ENCODE results near the gene SUMO3.

DNA sequence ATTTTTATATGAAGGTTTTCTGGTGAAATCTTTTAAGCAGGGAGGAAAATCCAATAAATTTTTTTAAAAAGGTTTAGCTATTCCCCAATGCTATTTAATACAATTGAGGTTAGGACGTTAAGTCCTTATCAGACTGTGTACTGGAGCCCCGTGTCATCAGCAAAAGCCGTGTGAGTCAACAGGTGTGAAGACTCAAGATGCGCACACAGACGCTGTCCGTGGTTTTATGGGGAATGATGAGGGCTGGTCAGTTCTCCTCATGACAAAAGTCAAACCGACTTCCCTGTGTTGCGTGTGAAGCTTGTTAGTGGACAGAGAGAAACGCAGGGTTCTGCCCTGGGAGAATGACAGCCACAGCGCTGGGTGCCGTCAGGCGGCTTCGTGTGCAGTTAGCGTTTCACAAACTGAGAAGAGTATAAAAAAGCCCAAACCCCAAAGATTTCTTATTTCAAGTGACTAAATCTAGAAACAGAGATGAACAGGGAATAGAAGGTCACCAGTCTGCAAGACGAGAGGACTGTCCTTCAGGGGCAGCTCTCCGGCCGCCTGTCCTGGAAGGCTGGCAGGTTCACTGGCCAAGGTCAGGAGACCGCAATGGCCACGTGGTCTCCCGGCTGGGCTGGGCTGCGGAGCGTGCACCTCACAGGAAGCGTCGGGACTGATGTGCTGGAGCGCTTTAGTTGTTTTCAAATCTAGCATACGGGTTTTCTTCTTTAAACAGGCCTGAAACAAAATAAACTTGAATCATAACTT, 33.2 kb upstream of the SUMO3 start:
- TF ChIP-seq RBBP5 (conservative IDR thresholded peaks at IDR 0.05), result no peak
- TF ChIP-seq, protein P1, sequence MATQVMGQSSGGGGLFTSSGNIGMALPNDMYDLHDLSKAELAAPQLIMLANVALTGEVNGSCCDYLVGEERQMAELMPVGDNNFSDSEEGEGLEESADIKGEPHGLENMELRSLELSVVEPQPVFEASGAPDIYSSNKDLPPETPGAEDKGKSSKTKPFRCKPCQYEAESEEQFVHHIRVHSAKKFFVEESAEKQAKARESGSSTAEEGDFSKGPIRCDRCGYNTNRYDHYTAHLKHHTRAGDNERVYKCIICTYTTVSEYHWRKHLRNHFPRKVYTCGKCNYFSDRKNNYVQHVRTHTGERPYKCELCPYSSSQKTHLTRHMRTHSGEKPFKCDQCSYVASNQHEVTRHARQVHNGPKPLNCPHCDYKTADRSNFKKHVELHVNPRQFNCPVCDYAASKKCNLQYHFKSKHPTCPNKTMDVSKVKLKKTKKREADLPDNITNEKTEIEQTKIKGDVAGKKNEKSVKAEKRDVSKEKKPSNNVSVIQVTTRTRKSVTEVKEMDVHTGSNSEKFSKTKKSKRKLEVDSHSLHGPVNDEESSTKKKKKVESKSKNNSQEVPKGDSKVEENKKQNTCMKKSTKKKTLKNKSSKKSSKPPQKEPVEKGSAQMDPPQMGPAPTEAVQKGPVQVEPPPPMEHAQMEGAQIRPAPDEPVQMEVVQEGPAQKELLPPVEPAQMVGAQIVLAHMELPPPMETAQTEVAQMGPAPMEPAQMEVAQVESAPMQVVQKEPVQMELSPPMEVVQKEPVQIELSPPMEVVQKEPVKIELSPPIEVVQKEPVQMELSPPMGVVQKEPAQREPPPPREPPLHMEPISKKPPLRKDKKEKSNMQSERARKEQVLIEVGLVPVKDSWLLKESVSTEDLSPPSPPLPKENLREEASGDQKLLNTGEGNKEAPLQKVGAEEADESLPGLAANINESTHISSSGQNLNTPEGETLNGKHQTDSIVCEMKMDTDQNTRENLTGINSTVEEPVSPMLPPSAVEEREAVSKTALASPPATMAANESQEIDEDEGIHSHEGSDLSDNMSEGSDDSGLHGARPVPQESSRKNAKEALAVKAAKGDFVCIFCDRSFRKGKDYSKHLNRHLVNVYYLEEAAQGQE (IDR thresholded peaks at IDR 0.05; ENCODE audit: low read depth, low read length), result no peak
- TF ChIP-seq JUNB (IDR thresholded peaks at IDR 0.05), result no peak
- TF ChIP-seq POLR2AphosphoS5 (IDR thresholded peaks at IDR 0.05; ENCODE audit: low read length), result no peak
- no peak for TF ChIP-seq BMI1 (IDR thresholded peaks at IDR 0.05; ENCODE audit: borderline replicate concordance)
- no peak for TF ChIP-seq RAD21 (IDR thresholded peaks at IDR 0.05; ENCODE audit: insufficient read depth, low read depth, low read length)
- TF ChIP-seq, protein P2, sequence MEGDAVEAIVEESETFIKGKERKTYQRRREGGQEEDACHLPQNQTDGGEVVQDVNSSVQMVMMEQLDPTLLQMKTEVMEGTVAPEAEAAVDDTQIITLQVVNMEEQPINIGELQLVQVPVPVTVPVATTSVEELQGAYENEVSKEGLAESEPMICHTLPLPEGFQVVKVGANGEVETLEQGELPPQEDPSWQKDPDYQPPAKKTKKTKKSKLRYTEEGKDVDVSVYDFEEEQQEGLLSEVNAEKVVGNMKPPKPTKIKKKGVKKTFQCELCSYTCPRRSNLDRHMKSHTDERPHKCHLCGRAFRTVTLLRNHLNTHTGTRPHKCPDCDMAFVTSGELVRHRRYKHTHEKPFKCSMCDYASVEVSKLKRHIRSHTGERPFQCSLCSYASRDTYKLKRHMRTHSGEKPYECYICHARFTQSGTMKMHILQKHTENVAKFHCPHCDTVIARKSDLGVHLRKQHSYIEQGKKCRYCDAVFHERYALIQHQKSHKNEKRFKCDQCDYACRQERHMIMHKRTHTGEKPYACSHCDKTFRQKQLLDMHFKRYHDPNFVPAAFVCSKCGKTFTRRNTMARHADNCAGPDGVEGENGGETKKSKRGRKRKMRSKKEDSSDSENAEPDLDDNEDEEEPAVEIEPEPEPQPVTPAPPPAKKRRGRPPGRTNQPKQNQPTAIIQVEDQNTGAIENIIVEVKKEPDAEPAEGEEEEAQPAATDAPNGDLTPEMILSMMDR (IDR thresholded peaks at IDR 0.05 in 2 of 3, conservative IDR thresholded peaks at IDR 0.05 in 1 of 3; ENCODE audit: control insufficient read depth in 2 of 3, extremely low read depth in 1 of 3, insufficient read depth in 1 of 3, low read depth in 3 of 3, low read length in 3 of 3), result no peak
- TF ChIP-seq NFYB (IDR thresholded peaks at IDR 0.05; ENCODE audit: insufficient read depth, low read depth, low read length), result no peak
- no peak for TF ChIP-seq RFX5 (IDR thresholded peaks at IDR 0.05; ENCODE audit: low read depth, low read length)
- TF ChIP-seq ATF7 (IDR thresholded peaks at IDR 0.05; ENCODE audit: low read depth), result no peak
